ENCODE measurements around the gene GTF2H1. TPM values are rescaled to one million over a fixed set of nuclear protein-coding genes. Genes with fewer than 3 reads are reported as not detected.

GTF2H1 gene
- total RNA-seq, 1 donor from 2014 or later, result 60.3 TPM

Other genes starting within 250 kb of the GTF2H1 start
- gene SAAL1, start 216.5 kb upstream of the GTF2H1 start, total RNA-seq, result 33.7 and 36.2 TPM in 2 replicates
- gene MRGPRX3, start 190.0 kb upstream of the GTF2H1 start, total RNA-seq, result not detected in 2 replicates
- not detected in 2 replicates for gene MRGPRX4, start 149.7 kb upstream of the GTF2H1 start, total RNA-seq
- not detected in 2 replicates for gene SAA4, start 85.8 kb upstream of the GTF2H1 start, total RNA-seq
- not detected in 2 replicates for gene SAA2, start 73.9 kb upstream of the GTF2H1 start, total RNA-seq
- gene SAA1, start 56.3 kb upstream of the GTF2H1 start, total RNA-seq, result not detected in 2 replicates
- 20.7 and 21.5 TPM in 2 replicates for gene HPS5, start 427 bp upstream of the GTF2H1 start, total RNA-seq
- gene LDHA, start 72.0 kb downstream of the GTF2H1 start, total RNA-seq, result 1,201 and 1,212 TPM in 2 replicates
- not detected in 2 replicates for gene LDHC, start 89.8 kb downstream of the GTF2H1 start, total RNA-seq
- gene LDHAL6A, start 133.3 kb downstream of the GTF2H1 start, total RNA-seq, result 0.11 TPM in 1 of 2 replicates, not detected in the other
- gene TSG101, start 204.4 kb downstream of the GTF2H1 start, total RNA-seq, result 42.9 and 46.6 TPM in 2 replicates

Data from T-helper 2 cell treated with Interferon-gamma antibody and Interleukin-4, amounts not matched to agents 100 ng/mL and 5 ng/mL, for 36 hours (primary cell).